Measurements from ENCODE around the gene DAZAP1. TPM values are rescaled to one million over a fixed set of nuclear protein-coding genes. Genes with fewer than 3 reads are reported as not detected.

Gene DAZAP1
- total and polyA plus RNA-seq, 5 donors from 2014 or later = 2.4 to 153 (median 5.0) TPM

- peaks cover 22% of the 10 kb centered on the region for H3K36me3 ChIP-seq (ENCODE audit: control insufficient read depth, insufficient read depth, low read length)
- no peak overlapping the region for H3K4me3 ChIP-seq (ENCODE audit: low read depth, low read length)
- H3K4me1 ChIP-seq (ENCODE audit: control insufficient read depth, insufficient read depth, low read length, poor library complexity, severe bottlenecking) = peaks cover 2% of the 10 kb centered on the region
- H3K4me1 Mint-ChIP-seq = peaks cover 0 to 6% (median 1%) of the 10 kb centered on the region in 4 donors
- peak overlapping the region in 1 of 3 donors; percentile 63 for H3K27ac Mint-ChIP-seq
- no peaks in the 10 kb centered on the region for H3K9me3 Mint-ChIP-seq
- no peak overlapping the region for H3K27ac ChIP-seq (ENCODE audit: insufficient read depth, low read length, poor library complexity, severe bottlenecking)
- no peaks in the 10 kb centered on the region for H3K27me3 ChIP-seq (ENCODE audit: control insufficient read depth, insufficient read depth, low read length)
- no peak for ATAC-seq (ENCODE audit: low read depth in 2 of 2)
- peaks cover 15% of the 10 kb centered on the region for H3K36me3 Mint-ChIP-seq
- H3K4me3 Mint-ChIP-seq = no peak overlapping the region
- DNase-seq = no peak
- H3K27me3 Mint-ChIP-seq = no peaks in the 10 kb centered on the region
- H3K9me3 ChIP-seq (ENCODE audit: control insufficient read depth in 2 of 2, low read length in 2 of 2) = no peaks in the 10 kb centered on the region
Observed at GRCh38 chr19:1392939-1393530, 14.4 kb upstream of the DAZAP1 start.

GRCh38 chr19:1393841-1394240 lies 13.5 kb upstream of the DAZAP1 start:
- no peak overlapping the region for H3K4me3 ChIP-seq (ENCODE audit: low read depth, low read length)
- Mint-ChIP-seq H3K9me3 (no peaks in the 10 kb centered on the region), H3K4me3 (no peak overlapping the region), H3K36me3 (peaks cover 14% of the 10 kb centered on the region), H3K27me3 (no peaks in the 10 kb centered on the region), H3K4me1 (peaks cover 0 to 5% (median 1%) of the 10 kb centered on the region in 4 donors), H3K27ac (no peak overlapping the region)
- ATAC-seq (ENCODE audit: low read depth in 2 of 2) (no peak), DNase-seq (no peak)
- H3K36me3 ChIP-seq (ENCODE audit: control insufficient read depth, insufficient read depth, low read length) = peaks cover 20% of the 10 kb centered on the region
- H3K9me3 ChIP-seq (ENCODE audit: control insufficient read depth in 2 of 2, low read length in 2 of 2) = no peaks in the 10 kb centered on the region
- no peaks in the 10 kb centered on the region for H3K27me3 ChIP-seq (ENCODE audit: control insufficient read depth, insufficient read depth, low read length)
- H3K27ac ChIP-seq (ENCODE audit: insufficient read depth, low read length, poor library complexity, severe bottlenecking) = no peak overlapping the region
- peaks cover 2% of the 10 kb centered on the region for H3K4me1 ChIP-seq (ENCODE audit: control insufficient read depth, insufficient read depth, low read length, poor library complexity, severe bottlenecking)

GRCh38 chr19:1394252-1395193 lies 12.9 kb upstream of the DAZAP1 start:
- no peak for ATAC-seq (ENCODE audit: low read depth in 2 of 2)
- no peaks in the 10 kb centered on the region for H3K27me3 Mint-ChIP-seq
- DNase-seq = no peak

GRCh38 chr19:1395194-1396018 lies 12.0 kb upstream of the DAZAP1 start:
- Mint-ChIP-seq H3K27me3 (no peaks in the 10 kb centered on the region), H3K4me3 (no peak overlapping the region), H3K36me3 (peaks cover 5% of the 10 kb centered on the region), H3K4me1 (peaks cover 0 to 5% (median 0%) of the 10 kb centered on the region in 4 donors), H3K27ac (no peak overlapping the region), H3K9me3 (no peaks in the 10 kb centered on the region)
- no peak overlapping the region for H3K27ac ChIP-seq (ENCODE audit: insufficient read depth, low read length, poor library complexity, severe bottlenecking)
- DNase-seq (no peak), ATAC-seq (ENCODE audit: low read depth in 2 of 2) (no peak)
- H3K4me3 ChIP-seq (ENCODE audit: low read depth, low read length) = no peak overlapping the region
- H3K9me3 ChIP-seq (ENCODE audit: control insufficient read depth in 2 of 2, low read length in 2 of 2) = no peaks in the 10 kb centered on the region
- H3K27me3 ChIP-seq (ENCODE audit: control insufficient read depth, insufficient read depth, low read length) = no peaks in the 10 kb centered on the region
- H3K4me1 ChIP-seq (ENCODE audit: control insufficient read depth, insufficient read depth, low read length, poor library complexity, severe bottlenecking) = peaks cover 5% of the 10 kb centered on the region
- H3K36me3 ChIP-seq (ENCODE audit: control insufficient read depth, insufficient read depth, low read length) = peaks cover 12% of the 10 kb centered on the region

More at GRCh38 chr19:1394252-1395193, 12.9 kb upstream of the DAZAP1 start:
- Histone ChIP-seq H3K36me3 (ENCODE audit: control insufficient read depth, insufficient read depth, low read length) (peaks cover 14% of the 10 kb centered on the region), H3K9me3 (ENCODE audit: control insufficient read depth in 2 of 2, low read length in 2 of 2) (no peaks in the 10 kb centered on the region), H3K27ac (ENCODE audit: insufficient read depth, low read length, poor library complexity, severe bottlenecking) (no peak overlapping the region), H3K4me3 (ENCODE audit: low read depth, low read length) (no peak overlapping the region), H3K4me1 (ENCODE audit: control insufficient read depth, insufficient read depth, low read length, poor library complexity, severe bottlenecking) (peaks cover 2% of the 10 kb centered on the region), H3K27me3 (ENCODE audit: control insufficient read depth, insufficient read depth, low read length) (no peaks in the 10 kb centered on the region)
- no peak overlapping the region for H3K4me3 Mint-ChIP-seq
- peaks cover 0 to 3% (median 0%) of the 10 kb centered on the region in 4 donors for H3K4me1 Mint-ChIP-seq
- peaks cover 8% of the 10 kb centered on the region for H3K36me3 Mint-ChIP-seq
- H3K9me3 Mint-ChIP-seq = no peaks in the 10 kb centered on the region
- H3K27ac Mint-ChIP-seq = no peak overlapping the region

GRCh38 chr19:1396019-1396767 lies 11.2 kb upstream of the DAZAP1 start:
- Mint-ChIP-seq H3K9me3 (no peaks in the 10 kb centered on the region), H3K27ac (no peak overlapping the region), H3K4me3 (no peak overlapping the region), H3K4me1 (peaks cover 0 to 8% (median 0%) of the 10 kb centered on the region in 4 donors), H3K27me3 (no peaks in the 10 kb centered on the region), H3K36me3 (peaks cover 5% of the 10 kb centered on the region)
- no peak overlapping the region for H3K4me3 ChIP-seq (ENCODE audit: low read depth, low read length)
- H3K4me1 ChIP-seq (ENCODE audit: control insufficient read depth, insufficient read depth, low read length, poor library complexity, severe bottlenecking) = peaks cover 13% of the 10 kb centered on the region
- ATAC-seq (ENCODE audit: low read depth in 2 of 2) (no peak), DNase-seq (no peak)
- peaks cover 12% of the 10 kb centered on the region for H3K36me3 ChIP-seq (ENCODE audit: control insufficient read depth, insufficient read depth, low read length)
- no peaks in the 10 kb centered on the region for H3K9me3 ChIP-seq (ENCODE audit: control insufficient read depth in 2 of 2, low read length in 2 of 2)
- no peak overlapping the region for H3K27ac ChIP-seq (ENCODE audit: insufficient read depth, low read length, poor library complexity, severe bottlenecking)
- H3K27me3 ChIP-seq (ENCODE audit: control insufficient read depth, insufficient read depth, low read length) = no peaks in the 10 kb centered on the region

- no peak for DNase-seq
- no peak for ATAC-seq (ENCODE audit: low read depth in 2 of 2)
- Histone ChIP-seq H3K36me3 (ENCODE audit: control insufficient read depth, insufficient read depth, low read length) (peaks cover 12% of the 10 kb centered on the region), H3K4me1 (ENCODE audit: control insufficient read depth, insufficient read depth, low read length, poor library complexity, severe bottlenecking) (peaks cover 20% of the 10 kb centered on the region), H3K27me3 (ENCODE audit: control insufficient read depth, insufficient read depth, low read length) (no peaks in the 10 kb centered on the region), H3K9me3 (ENCODE audit: control insufficient read depth in 2 of 2, low read length in 2 of 2) (no peaks in the 10 kb centered on the region), H3K27ac (ENCODE audit: insufficient read depth, low read length, poor library complexity, severe bottlenecking) (no peak overlapping the region), H3K4me3 (ENCODE audit: low read depth, low read length) (no peak overlapping the region)
- no peak overlapping the region for H3K27ac Mint-ChIP-seq
- no peak overlapping the region for H3K4me3 Mint-ChIP-seq
- peaks cover 0 to 13% (median 0%) of the 10 kb centered on the region in 4 donors for H3K4me1 Mint-ChIP-seq
- peaks cover 5% of the 10 kb centered on the region for H3K36me3 Mint-ChIP-seq
- no peaks in the 10 kb centered on the region for H3K27me3 Mint-ChIP-seq
- H3K9me3 Mint-ChIP-seq = no peaks in the 10 kb centered on the region
Observed at GRCh38 chr19:1396768-1397679, 10.4 kb upstream of the DAZAP1 start.

Data from CD4-positive, CD25-positive, alpha-beta regulatory T cell (primary cell).